HG02678 (cell line): ENCODE data around the gene ZBTB46.

Source experiments
- ATAC-seq: cut with Tn5 transposase; IDR thresholded peaks from one replicate; pipeline ENCODE4 v1.9.1; 2021; ENCODE audit warnings: mild to moderate bottlenecking, moderate library complexity; ENCODE audit not compliant: unreplicated experiment

ZBTB46 gene

GRCh38 chr20:63698739-63699465 is 132.2 kb downstream of the ZBTB46 start:
- ATAC-seq, result no peak

GRCh38 chr20:63697868-63698545 is 133.1 kb downstream of the ZBTB46 start:
- ATAC-seq, result no peak

- ATAC-seq, result no peak
Observed at GRCh38 chr20:63697357-63697867, 133.7 kb downstream of the ZBTB46 start.

- no peak for ATAC-seq
Observed at GRCh38 chr20:63696628-63697356, 134.3 kb downstream of the ZBTB46 start, which contains the start of gene TNFRSF6B. Gene TNFRSF6B (plus strand): TSS chr20:63696652. CDS start chr20:63696768, 116 bp downstream.

DNA sequence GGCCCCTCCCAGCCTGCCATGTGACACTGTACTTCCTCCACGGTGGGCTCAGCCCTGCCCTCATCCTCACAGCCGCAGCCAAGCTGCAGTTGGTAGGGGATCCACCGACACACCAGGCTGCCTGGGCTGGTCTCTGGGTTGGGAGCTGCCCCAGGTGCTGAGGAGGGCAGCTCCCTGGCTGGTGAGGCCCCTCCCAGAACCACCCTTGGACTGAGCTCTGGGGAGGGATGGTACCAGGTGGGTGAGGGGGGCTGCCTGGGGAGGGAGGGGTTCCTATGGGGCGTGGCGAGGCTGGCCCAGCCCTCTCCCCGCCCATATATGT is 134.8 kb downstream of the ZBTB46 start:
- ATAC-seq, result no peak

GRCh38 chr20:63695424-63696305 is 135.4 kb downstream of the ZBTB46 start:
- no peak for ATAC-seq

DNA sequence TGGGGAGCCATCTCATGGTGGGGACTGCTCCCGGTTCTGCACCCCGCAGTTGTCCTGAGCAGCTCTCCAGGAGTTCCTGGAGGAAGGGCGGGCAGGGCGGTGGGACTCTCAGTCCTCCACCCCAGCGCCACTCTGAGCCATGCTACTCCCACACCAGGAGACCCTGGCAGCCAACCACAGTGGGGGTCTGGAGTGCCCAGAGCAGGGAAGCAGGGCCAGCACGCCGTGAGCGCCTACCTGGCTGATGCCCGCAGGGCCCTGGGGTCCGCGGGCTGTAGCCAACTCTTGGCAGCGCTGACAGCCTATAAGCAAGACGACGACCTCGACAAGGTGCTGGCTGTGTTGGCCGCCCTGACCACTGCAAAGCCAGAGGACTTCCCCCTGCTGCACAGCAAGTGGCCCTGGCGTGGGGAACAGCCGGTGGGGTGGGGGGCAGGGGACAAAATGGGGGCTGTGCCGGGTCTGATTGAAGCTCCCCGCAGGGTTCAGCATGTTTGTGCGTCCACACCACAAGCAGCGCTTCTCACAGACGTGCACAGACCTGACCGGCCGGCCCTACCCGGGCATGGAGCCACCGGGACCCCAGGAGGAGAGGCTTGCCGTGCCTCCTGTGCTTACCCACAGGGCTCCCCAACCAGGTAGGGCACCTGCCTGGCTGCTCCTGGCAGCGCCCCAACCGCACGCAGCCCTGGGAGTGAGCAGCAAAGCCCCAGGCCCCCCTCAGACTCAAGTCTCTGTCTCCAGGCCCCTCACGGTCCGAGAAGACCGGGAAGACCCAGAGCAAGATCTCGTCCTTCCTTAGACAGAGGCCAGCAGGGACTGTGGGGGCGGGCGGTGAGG is 136.3 kb downstream of the ZBTB46 start:
- ATAC-seq, result no peak

GRCh38 chr20:63693733-63694583 is 137.1 kb downstream of the ZBTB46 start:
- ATAC-seq, result no peak
